Fibroblast of peridontal ligament (primary cell): Measurements from ENCODE around the gene SEPHS2.
"Not testable (repeated sequence)": the region's sequence is repeated elsewhere in the genome, so short reads cannot be mapped to it uniquely, and the experiment has no call there.

Source experiments
- DNase-seq: peaks from one replicate; pipeline ENCODE4 v3.0.0-alpha.2; 2010; ENCODE audit errors: extremely low read depth

The SEPHS2 gene

DNA sequence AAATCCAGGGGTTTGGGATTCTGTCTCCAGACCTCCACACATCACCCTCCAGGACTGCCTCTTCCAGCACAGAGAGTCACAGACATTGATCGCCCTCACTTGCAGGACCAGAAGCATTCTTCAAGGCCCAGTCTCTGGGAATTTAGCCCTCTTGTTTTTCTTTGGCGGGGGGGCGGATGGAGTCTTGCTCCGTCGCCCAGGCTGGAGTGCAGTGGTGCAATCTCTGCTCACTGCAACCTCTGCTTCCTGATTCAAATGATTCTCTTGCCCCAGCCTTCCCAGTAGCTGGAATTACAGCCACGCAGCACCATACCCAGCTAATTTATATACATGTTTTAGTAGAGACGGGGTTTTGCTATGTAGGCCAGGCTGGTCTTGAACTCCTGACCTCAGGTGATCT lies 18.4 kb upstream of the SEPHS2 start:
- DNase-seq = no peak

DNA sequence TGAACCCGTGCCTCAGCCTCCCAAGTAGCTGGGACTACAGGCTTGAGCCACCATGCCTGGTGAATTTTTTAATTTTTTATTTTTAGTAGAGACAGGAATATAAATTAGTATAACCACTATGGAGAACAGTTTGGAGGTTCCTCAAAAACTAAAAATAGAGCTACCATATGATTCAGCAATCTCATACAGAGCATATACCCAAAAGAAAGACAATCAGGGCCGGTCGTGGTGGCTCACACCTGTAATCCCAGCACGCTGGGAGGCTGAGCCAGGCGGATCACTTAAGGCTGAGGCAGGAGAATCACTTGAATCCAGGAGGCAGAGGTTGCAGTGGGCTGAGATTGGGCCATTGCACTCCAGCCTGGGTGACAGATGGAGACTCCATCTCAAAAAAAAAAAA lies 15.8 kb upstream of the SEPHS2 start:
- not testable (repeated sequence) for DNase-seq

DNA sequence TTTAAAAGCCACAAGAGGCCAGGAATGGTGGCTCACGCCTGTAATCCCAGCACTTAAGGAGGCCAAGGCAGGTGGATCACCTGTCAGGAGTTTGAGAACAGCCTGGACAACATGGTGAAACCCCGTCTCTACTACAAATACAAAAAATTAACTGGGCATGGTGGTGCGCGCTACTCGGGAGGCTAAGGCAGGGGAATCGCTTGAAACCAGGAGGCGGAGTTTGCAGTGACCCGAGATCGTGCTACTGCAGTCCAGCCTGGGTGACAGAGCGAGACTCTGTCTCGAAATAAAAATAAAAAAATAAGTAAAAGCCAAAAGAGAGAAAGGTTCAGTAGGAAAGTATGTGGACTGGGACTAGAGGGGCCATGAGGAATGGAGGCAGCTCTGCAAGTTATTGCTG lies 13.8 kb upstream of the SEPHS2 start:
- no peak for DNase-seq

DNA sequence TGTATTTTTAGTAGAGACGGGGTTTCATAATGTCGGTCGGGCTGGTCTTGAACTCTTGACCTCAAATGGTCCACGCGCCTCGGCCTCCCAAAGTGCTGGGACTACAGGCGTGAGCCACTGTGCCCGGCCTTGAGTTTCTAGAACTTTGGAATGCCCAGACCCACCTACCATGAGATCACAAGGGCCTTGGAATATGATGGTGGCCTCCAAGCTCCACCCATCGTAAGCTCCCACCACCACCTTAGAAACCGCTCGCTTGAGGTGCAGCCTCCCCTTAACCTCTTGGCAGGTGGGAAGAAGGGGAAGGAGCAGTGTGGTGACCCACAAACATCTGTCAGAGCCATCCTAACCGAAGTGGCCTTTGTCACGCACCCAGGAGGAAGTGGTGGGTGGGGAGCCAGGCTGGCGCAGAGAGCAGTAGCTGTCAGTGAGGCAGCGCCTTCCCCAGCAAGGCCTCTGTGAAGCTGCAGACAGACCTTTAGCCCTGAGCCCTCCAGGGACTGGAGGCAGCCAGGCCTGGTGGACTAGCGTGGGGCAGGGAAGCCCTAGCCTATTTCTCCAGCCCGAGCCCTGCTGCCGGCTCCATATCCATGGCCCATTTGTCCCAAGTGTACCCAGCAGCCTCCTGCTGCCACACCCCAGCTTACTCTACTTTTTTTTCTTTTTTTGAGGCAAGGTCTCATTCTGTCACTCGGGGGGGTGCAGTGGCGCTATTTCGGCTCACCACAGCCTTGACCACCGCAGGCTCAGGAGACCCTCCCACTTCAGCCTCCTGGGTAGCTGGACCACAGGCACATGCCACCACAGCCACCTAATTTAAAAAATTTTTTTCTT lies 13.1 kb upstream of the SEPHS2 start:
- DNase-seq = no peak

DNA sequence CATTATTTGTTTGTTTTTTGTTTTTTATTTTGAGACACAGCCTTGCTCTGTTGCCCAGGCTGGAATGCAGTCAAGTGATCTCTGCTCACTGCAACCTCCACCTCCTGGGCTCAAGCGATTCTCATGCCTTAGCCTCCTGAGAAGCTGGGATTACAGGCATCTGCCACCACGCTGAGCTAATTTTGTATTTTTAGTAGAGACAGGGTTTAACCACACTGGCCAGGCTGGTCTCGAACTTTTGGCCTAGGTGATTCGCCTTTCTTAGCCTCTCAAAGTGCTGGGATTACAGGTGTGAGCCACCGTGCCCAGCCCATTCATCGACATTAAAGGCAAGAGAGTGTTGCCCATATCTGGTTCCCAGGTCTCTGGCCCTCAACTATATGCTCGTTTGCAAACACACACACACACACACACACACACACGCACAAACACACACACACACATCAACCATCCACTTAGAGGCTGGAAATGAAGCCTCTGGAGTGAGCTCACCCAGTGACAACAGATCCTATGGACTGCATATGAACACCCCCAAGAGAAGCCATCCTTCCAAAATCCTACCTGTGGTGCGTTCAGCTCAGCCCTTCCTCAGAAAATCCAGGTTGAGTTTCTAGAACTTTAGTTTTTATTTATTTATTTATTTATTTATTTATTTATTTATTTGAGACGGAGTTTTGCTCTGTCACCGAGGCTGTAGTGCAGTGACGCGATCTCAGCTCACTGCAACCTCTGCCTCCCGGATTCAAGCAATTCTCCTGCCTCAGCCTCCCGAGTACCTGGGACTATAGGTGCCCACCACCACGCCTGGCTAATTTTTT lies 12.3 kb upstream of the SEPHS2 start:
- DNase-seq = no peak

DNA sequence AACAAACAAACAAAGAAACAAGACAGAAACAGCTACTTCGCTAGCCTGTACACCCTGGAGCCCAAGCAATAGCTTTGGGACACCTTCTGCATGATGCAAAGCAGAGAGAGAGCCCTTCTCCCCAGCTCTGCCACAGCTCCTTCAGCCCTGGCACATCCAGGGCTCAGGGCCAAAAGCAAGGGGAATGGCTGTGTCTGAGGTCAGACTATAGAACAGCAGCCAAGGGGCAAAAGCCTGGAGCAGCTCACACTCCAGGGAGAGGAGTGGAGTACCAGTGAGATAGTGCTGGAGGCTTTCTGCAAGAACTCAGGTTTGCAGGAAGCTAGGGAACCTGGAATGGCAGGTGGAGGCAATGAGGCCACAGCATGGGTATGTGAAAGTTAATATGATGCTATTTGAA lies 11.6 kb upstream of the SEPHS2 start:
- DNase-seq = no peak

DNA sequence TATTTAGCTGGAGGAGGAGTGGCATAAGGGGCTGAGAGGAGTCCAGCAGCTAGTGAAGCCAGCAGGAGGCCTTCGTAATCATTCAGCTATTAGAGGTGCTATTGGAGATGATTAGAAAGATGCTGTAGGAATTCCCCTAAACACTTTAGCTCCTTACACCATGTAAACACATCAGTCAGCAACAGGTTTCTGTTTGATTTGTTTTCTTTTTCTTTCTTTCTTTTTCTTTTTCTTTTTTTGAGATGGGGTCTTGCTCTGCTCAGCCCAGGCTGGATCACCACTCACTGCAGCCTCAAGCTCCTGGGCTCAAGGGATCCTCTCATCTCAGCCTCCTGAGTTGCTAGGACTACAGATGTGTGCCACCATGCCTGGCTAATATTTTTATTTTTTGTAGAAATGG lies 10.6 kb upstream of the SEPHS2 start:
- no peak for DNase-seq

DNA sequence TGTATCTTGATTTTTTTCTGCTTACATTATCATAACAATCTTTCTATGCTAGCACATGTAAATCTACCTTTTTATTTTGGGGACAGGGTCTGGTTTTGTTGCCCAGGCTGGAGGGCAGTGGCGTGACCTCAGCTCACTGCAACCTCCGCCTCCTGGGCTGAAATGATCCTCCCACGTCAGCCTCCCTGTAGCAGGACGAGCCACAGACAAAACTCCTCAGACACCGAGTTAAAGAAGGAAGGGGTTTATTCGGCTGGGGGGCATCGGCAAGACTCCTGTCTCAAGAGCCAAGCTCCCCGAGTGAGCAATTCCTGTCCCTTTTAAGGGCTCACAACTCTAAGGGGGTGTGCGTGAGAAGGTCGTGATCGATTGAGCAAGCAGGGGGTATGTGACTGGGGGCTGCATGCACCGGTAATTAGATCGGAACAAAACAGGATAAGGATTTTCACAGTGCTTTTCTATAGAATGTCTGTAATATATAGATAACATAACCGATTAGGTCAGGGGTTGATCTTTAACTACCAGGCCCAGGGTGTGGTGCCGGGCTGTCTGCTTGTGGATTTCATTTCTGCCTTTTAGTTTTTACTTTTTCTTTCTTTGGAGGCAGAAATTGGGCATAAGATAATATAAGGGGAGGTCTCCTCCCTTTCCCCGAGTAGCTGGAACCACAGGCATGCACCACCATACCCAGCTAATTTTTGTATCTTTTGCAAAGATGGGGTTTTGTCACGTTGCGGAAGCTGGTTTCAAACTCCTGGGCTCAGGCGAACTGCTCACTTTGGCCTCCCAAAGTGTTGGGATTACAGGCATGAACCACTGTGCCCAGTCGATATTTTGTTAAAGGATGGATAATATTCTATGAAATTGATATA lies 7.3 kb upstream of the SEPHS2 start:
- DNase-seq = not testable (repeated sequence)

DNA sequence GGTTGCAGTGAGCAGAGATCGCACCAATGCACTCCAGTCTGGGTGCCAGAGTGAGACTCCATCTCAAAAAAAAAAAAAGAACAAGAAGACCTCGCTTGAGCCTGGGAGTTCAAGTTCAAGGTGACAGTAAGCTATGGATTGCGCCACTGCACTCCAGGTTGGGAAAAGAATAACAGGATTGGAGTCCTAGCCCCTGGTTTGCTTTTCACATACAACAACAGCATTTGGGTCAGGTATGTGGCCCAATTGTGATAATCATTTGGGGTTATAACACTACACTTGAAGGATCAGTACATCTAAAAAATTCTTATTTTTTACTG lies 3.4 kb upstream of the SEPHS2 start:
- no peak for DNase-seq

DNA sequence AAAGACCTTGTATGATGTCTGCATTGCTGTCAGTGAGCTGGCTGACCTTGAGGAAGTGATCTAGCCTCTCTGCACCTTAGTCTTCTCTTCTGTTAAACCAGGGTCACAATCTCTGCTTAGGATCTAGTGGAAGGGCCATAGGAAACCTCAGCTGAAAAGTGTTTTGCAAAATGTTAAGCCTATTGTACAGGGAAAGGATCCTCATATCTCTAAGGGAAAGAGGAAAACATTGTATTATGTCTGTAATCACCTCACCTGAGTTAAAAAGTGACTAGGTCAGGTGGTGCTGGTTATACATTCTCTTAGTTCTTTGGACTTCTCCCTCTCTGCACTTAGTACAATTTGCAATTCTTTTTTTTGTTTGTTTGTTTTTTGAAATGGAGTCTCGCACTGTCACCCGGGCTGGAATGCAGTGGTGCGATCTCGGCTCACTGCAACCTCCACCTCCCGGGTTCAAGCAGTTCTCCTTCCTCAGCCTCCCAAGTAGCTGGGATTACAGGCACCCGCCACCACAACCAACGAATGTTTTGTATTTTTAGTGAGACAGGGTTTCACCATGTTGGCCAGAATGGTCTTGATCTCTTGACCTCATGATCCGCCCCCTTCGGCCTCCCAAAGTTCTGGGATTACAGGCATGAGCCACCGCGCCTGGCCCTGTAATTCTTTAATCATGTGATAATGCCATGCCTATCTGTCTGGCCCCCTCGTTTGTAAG lies 2.0 kb upstream of the SEPHS2 start:
- DNase-seq = no peak

DNA sequence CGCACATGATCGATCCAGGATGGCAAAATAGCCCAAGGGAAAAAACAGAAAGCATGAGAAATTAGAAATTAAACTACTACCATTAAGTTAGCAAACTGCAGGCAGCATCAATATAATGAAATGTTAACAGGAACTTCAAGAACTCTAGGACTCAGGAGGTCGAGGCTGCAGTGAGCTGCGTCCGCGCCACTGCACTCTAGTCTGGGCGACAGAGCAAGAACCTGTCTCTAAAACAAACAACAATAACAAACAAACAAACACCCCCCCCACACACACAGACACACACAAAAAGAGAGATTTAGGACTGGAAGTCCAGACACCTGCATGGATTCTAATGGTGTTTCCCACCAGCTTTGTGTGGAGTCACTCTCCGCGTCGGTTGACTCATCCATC lies 525 bp upstream of the SEPHS2 start:
- DNase-seq = no peak

DNA sequence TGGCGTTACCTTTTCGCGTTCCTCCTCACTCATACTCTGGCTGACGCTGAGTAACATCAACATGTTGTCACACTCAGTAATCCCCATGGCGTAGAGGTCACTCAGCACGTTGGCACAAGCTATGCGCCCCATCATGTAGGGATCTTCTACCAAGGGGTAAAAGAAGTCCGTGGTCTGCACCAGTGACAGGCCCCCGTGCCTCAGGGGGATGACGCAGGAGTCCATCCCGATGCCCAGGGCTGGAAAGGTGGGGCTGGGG lies 596 bp downstream of the SEPHS2 start:
- DNase-seq = no peak

DNA sequence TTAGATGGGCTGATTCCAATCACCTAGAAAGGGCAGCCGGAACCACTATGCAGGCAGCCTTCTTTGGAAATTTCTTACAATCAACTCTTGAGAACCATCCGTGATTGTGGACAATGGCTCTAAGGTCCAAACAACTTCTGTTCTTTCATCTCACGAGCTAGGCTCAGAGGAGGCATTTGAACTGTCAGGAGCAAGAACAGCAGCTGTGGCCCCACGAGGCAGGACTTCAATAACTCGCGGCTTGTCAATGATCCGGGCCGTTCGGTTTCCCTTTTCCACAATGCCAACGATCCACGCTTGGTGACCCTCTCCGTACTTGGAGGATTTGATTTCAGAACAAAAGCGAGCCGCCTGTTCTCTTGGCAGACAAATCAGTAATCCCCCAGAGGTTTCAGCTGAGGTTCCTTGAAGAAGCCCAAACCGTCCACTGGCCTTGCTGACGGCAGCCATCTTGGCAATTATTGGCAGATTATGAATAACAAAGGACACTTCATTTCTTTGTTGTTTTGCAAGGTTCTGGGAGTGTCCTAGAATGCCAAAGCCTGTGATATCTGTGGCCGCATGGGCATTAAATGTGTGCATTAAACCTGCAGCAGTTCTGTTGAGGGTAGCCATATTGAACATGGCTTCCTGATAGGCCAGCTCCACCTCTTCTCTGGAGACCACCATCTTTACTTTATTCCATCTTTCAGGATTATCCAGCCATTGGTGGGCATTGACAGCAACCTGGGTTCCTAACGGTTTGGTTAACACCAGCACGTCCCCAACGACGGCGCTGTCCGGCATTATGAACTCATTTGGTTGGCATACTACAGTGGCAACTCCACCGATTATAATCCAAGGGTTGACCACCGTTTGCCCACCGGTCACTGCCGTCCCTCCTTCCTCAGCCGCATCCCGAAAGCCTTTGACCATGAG lies 1.2 kb downstream of the SEPHS2 start:
- no peak for DNase-seq

DNA sequence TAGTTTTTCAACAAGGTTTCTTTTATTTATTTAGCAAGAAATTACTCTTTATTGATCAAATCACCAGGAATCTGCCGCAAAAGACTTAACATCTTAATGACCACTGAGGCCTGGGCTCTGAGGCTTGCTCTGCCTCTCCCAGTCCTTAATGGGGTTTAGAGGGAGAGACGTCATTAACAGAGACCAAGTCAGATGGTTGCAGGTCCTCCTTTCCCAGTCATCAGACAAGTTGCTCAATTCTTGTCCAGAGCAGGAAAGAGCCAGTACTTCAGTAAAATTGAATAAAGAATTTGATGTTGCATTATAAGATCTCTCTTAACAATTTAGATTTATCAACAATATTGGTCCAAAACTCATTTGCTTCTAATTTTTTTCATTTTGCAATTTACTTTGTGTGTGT lies 2.0 kb downstream of the SEPHS2 start:
- DNase-seq = no peak

DNA sequence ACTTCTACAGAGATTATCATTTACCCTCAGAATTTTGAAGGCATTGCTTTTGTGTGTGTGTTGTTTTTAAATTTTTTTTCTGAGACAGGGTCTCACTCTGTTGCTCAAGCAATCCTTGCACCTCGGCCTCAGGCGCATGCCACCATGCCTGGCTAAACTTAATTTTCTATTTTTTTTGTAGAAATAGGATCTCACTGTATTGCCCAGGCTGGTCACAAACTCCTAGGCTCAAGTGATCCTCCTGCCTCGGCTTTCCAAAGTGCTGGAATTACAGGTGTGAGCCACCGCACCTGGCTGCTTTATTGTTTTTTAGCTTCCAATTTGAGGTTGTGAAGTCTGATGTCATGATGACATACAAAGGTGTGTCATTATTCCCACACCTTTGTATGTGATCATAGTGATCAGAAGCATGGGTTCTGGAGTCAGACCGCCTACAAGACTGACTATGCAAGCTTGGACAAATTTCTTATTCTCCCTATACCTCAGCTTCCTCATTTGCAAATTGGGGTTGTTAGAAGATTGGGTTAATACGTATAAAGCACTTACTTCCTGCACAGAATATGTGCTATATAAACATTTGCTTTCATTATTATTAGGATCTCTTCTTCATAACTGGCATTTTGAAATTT lies 5.8 kb downstream of the SEPHS2 start:
- no peak for DNase-seq

DNA sequence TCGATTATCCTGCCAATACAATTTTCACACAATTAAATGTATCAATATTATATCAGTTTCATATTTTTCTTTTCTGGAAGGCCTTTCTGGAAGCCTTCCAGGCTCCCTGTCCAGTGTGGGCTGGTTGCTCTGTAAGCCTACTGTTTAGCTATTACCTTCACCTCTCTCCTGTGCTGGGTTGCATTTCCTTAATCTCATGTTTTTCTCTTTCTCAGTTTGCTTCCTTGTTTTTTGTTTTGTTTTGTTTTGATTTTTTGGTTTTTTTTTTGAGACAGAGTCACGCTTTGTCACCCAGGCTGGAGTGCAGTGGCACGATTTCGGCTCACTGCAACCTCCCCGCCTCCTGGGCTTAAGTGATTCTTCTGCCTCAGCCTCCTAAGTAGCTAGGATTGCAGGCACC lies 6.8 kb downstream of the SEPHS2 start:
- DNase-seq = no peak

DNA sequence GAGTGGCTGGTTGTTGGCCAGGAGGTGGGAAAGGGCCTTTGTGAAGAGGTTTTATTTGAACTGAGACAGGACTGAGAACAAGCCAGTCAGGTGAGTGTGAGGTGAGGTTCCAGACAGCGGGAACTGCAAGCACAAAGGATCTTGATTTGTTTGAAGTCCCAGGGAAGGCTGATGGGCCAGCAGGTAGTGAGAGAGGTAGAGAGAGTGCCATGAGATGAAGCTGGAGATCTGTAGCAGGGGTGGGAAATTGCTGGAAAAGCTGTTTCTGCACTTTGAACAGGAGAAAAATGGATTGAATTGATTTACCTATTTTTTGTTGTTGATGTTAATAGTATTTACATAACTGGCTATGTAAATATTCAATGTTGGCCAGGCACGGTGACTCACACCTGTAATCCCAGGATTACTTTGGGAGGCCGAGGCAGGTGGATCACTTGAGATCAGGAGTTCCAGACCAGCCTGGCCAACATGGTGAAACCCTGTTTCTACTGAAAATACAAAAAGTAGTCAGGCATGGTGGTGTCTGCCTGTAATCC lies 8.1 kb downstream of the SEPHS2 start:
- DNase-seq = no peak

DNA sequence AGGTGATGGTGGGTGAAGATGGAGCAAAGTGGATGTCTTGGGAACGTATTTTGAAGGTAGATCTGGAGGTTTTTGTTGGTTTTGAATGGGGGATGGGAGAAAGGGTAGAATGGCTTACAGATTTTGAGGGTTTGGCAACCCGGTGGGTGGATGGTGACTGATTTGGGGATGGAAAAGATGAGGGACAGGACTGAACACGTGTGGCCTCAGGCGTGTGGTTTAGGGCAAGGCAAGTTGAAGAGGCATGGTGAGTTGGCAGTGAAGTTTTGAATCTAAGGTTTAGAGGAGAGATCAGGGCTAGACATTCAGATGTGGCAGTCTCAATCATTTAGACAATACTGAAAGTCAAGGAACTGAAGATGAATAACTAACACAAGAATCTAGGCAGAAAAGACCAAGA lies 10.8 kb downstream of the SEPHS2 start:
- no peak for DNase-seq

DNA sequence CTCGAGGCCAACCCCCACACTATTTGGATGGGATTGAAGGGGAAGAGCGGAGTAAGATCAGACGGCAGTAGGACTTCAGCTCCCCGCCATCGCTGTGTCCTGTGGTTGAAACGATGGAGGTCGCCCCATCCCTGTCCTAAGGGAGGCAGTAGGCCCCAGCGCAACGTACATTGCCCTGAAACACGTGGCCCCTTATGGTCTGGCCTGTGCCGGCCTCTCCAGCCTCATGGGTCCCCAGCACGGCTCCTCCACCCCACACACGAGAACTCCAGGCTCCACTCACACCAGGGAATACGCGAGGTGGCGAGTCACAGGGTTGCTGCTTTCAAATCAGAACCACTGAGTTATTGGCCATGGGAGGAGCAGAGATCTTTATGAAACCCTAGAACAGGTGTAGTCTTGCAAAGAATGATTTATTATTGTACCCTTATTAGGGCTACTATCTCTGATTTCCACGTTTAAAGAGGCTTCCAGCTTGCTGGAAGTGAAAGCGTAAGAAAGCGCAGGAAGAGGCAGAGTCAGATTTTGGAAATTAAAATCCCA lies 15.2 kb downstream of the SEPHS2 start:
- DNase-seq = no peak
